ENCODE measurements around the gene METTL4.

- TF ChIP-seq CTCF (IDR thresholded peaks at IDR 0.05; ENCODE audit: insufficient read depth, low read length) (no peak), POLR2AphosphoS5 (IDR thresholded peaks at IDR 0.05; ENCODE audit: low read depth) (no peak), REST (IDR thresholded peaks at IDR 0.05; ENCODE audit: insufficient replicate concordance, low read depth) (no peak), GABPA (IDR thresholded peaks at IDR 0.05; ENCODE audit: low read depth) (no peak)
Measured at GRCh38 chr18:2602844-2603243, 31.5 kb upstream of the METTL4 start.
